ENCODE results near the gene TDG. TPM values are rescaled to one million over a fixed set of nuclear protein-coding genes. Genes with fewer than 3 reads are reported as not detected.

Gene TDG
- 11.2 TPM for total RNA-seq
- long read RNA-seq, transcript TDG-202 (10 exons, 3,251 nt): major isoform, 9 of 17 reads
- long read RNA-seq, partial matches to known transcripts: 2 of 17 reads
- long read RNA-seq, other reads (novel, unspliced or antisense): 3 of 17 reads

DNA sequence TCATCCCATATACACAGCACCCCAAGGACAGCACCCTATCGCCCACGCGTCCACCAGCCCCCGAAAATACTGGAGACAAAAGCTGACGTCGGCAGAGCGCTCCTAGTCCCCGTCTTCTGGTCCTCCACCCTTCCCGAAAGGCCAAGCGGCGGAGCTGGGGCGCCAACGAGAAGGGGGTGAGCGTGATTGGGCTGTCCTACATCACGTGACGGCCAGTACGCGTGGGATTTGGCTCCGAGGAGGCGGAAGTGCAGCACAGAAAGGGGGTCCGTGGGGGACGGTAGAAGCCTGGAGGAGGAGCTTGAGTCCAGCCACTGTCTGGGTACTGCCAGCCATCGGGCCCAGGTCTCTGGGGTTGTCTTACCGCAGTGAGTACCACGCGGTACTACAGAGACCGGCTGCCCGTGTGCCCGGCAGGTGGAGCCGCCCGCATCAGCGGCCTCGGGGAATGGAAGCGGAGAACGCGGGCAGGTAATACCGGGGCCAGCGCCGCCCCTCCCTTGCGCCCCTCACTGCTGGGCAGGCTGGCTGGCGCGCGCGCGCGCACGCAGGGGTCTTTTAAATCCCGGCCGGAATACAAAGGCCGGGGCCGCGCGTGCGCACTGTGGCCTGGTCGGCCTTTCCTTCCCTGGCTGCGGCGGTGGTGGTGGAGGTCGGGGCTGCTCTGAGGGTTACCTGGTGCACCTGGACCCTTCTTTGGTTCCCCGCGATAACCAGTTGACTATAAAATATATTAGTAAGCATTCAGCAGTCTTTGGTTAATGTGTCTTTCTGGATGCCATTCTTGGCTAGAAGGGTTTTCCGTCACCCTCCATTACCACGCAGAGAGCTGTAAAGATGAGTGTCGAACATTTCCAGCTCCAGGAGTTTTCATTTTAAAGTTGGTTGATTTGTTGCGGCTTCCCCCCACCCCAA lies at the start of gene TDG:
TDG (plus strand) TSS at position 283 of the 915 bp plus-strand sequence; CDS start at position 449, 166 bp downstream.
- intact Hi-C loops (cut with micrococcal nuclease): no loop called here
- ATAC-seq (peak; percentile 98), DNase-seq (peak; percentile 97)

DNA sequence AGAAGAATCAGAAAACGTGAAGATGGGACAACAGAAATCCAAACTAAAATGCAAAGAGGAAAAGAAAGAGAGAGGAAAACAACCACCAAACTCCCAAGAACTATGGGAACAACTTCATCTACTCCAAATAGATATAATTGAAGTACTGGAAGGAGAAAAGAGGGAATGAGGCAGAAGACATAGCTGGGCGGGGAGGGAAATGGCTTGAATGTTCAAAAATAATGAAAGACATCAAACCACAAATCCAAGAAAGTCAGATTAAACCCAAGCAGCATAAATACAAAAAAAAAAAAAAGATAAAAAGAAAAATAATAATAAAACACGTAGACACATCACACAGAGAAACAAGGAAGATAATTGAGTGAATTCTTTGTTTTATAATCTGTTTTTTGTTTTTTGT lies 47.8 kb upstream of the TDG start:
- ATAC-seq: no peak
- intact Hi-C loops (cut with micrococcal nuclease): no loop called here
- DNase-seq: no peak

DNA sequence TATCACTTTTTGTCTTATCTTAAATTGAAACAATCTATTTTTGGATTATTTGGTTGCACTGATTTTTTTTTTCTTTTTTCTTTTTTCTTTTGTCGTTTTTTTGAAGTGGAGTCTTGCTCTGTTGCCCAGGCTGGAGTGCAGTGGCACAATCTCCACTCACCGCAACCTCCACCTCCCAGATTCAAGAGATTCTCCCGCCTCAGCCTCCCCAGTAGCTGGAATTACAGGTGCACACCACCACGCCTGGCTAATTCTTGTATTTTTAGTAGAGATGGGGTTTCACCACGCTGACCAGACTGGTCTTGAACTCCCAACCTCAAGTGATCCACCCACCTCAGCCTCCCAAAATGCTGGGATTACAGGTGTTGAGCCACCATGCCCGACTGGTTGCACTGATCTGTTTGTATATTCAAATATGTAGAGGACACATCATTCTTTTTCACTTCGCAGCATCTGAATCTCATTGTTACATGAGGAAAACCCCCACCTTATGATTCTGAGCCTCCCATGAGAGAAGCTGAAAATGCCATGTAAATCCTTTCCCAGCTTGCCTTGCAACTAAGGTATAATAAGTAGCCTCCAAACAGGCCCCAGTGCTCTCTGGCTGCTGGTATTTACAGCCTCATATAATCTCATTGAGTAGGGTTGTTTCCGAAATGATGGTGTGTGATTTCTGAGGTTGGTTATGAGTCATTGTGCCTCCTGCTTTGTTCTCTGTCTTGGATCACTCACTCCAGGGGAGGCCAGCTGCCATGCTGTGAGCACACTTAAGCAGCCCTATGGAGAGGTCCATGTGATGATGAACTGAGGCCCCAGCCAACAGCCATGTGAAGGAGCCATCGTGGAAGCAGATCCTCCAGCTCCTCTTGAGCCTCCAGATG lies 40.7 kb upstream of the TDG start:
- intact Hi-C loops (cut with micrococcal nuclease): no loop called here
- ATAC-seq (no peak), DNase-seq (no peak)

DNA sequence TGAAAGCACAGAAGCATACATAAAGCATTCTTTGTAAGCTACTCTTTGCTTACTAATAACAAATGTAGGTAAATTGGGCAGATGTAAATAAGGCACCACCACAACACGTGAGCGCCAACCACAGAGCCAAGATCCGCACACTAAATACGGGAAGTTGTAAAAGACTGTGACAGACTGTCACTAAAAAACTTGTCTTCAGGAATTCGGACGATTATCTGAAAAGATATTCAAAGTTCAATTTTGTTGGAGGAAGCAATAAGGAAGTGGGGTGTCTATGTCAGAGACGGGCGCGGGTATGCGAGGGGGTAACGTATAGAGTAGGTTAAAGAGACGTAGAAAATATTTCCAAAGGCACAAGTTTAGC lies 37.0 kb upstream of the TDG start:
- ATAC-seq (no peak), DNase-seq (peak; percentile 36)
- intact Hi-C loops (cut with micrococcal nuclease): no loop called here

DNA sequence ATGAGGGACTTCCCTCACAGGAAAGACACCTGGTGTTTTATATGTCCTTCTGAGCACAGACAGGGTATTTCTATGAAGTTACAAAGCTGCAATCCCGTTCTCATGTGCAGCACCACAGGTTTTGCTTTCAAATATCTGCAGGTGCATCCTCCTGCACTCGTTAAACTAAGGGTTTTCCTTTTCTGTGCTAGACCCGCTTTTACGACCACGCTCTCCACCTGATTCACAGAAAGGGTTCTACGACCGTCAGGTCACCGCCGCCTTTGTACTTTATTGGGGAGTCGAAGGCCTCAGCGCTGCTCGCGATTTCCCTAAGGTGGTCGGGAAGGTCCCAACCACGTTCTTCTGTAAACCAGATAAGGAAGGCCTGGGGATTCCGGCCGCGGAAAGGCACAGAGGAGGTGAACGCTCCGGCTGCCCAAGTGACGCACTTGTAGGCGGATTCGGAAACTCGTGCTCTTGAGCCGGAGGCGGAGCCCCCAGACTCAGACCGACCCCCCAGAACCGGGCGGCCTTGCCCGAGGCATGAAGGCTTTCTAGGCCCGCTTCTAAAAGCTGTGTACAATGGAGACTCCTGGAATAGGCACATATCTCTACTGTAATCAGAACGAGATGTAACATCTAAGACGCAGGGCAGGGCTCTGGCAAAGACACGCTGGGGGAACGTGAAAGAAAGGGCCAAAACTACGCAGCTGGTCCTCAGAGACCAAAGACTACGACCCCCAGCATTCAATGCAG lies 36.5 kb upstream of the TDG start:
- ATAC-seq (peak; percentile 69), DNase-seq (peak; percentile 88)
- intact Hi-C loops (cut with micrococcal nuclease): no loop called here

DNA sequence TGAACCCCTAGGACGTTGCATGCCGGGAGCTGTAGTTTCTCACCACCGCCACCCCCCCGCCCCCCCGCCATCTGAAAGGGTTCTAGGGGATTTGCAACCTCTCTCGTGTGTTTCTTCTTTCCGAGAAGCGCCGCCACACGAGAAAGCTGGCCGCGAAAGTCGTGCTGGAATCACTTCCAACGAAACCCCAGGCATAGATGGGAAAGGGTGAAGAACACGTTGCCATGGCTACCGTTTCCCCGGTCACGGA lies 36.0 kb upstream of the TDG start:
- ATAC-seq (no peak), DNase-seq (no peak)
- intact Hi-C loops (cut with micrococcal nuclease): no loop called here

DNA sequence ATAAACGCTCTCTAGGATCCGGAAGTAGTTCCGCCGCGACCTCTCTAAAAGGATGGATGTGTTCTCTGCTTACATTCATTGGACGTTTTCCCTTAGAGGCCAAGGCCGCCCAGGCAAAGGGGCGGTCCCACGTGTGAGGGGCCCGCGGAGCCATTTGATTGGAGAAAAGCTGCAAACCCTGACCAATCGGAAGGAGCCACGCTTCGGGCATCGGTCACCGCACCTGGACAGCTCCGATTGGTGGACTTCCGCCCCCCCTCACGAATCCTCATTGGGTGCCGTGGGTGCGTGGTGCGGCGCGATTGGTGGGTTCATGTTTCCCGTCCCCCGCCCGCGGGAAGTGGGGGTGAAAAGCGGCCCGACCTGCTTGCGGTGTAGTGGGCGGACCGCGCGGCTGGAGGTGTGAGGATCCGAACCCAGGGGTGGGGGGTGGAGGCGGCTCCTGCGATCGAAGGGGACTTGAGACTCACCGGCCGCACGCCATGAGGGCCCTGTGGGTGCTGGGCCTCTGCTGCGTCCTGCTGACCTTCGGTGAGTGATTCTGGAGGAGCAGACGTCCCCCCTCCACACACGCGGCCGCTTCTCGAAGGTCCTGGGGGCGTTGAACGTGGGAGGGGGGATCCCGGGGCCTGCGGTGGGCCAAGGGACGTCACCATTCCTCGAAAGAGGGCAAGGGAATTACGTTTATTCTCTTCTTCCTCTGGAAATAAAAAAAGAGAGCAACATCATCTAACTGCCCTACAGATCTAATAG lies 35.5 kb upstream of the TDG start, which contains the start of gene HSP90B1:
HSP90B1 (plus strand) TSS at position 377 of the 753 bp plus-strand sequence; CDS start at position 483, 106 bp downstream.
- peak; percentile 99 for DNase-seq
- intact Hi-C loops (cut with micrococcal nuclease): no loop called here
- ATAC-seq: peak; percentile 91

DNA sequence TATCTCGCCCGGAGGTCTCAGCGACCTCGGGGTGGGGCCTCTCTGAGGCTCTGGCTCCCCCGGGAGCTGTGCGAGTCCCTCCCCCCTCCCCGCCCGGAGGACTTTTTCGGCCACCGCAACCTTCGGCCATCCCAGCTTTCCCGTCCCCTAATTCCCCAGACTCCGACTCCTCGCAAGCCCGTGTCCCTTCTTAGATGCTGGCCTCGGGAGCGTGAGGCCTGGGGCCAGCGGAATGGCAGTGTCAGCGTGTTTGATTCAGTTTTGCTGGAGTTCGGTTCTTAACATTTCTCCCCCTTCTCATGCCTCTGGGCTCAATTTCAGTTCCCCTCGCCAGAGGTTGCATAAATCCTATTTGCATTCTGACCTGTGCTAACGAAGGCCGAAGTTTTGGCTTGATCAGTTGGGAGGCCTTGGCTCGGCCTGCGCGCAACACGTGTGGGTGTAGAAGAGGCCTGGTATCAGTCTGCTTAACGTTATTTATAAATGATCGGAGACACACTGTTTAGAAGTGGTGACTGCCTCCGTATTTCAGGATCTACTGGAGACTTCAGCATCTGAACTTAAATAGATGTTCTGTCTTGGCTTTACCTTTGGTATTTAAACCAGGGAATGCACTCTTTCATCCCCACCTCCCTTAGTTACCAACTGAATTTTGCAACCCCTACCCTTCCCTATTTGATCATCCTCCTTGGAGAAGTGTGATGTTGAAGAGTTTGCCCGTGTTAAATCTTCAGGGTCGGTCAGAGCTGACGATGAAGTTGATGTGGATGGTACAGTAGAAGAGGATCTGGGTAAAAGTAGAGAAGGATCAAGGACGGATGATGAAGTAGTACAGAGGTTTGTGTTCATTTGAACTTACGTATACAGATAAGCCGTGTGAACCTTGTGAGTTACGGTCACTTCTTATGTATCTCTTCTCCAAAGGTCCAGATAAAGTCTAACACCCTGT lies 34.6 kb upstream of the TDG start:
- intact Hi-C loops (cut with micrococcal nuclease): no loop called here

DNA sequence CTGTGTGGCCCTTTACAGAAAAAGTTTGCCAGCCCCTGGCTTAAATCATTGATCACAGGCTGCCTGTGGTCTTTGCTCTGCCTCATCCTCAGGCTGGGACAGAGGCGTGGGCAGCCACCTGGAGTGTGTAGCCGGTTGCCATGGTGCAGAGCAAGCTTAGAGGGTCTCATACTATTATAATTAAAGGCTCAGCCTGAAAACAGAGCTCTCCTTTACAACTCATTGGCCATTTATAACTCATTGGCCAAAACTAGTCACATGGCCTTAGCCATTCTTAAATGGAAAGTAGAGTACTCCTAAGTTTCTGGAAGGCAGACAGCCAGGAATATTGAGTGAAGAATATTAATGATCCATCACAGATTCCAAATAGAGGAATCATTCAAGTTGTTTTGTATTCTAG lies 32.4 kb upstream of the TDG start:
- intact Hi-C loops (cut with micrococcal nuclease): no loop called here
- DNase-seq (no peak), ATAC-seq (no peak)

More for the DNA sequence above, 34.6 kb upstream of the TDG start:
- ATAC-seq: peak; percentile 34
- DNase-seq: peak; percentile 60

DNA sequence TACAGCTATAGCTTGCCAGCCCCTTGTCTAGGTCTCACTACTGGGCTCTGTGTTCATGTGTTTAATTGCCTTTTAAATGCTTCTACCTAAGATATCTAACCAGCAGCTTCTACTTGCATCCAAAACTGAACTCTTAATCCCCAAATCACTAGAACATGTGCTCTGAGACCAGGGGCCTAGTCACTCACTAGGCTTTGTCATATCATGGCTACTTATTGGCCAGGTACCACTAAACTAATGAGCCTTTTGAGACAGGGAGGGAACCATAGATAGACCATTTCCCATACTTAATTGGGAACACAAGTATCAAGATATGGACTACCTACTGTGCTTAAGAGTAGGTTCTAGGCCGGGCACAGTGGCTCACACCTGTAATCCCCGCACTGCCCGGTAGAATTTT lies 29.0 kb upstream of the TDG start:
- intact Hi-C loops (cut with micrococcal nuclease): no loop called here

DNA sequence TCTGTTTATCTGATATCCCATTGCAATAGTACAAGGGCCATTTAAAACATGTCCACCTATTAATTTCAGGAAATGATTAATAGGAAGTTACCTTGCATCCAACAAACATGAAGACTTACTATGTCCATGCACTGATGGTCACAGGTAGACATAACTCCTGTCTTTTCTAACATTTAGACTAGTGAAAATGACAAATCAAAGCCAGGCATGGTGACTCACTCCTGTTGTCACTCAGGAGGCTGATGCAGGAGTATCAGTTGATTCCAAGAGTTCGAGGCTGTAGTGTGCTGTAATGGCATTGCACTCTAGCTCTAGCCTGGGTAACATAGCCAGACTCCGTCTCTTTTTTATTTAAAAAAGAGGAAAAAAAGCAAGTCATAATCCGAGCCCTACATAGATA lies 20.7 kb upstream of the TDG start:
- no peak for ATAC-seq
- intact Hi-C loops (cut with micrococcal nuclease): no loop called here
- no peak for DNase-seq

More for the DNA sequence above, 29.0 kb upstream of the TDG start:
- ATAC-seq (no peak), DNase-seq (no peak)

DNA sequence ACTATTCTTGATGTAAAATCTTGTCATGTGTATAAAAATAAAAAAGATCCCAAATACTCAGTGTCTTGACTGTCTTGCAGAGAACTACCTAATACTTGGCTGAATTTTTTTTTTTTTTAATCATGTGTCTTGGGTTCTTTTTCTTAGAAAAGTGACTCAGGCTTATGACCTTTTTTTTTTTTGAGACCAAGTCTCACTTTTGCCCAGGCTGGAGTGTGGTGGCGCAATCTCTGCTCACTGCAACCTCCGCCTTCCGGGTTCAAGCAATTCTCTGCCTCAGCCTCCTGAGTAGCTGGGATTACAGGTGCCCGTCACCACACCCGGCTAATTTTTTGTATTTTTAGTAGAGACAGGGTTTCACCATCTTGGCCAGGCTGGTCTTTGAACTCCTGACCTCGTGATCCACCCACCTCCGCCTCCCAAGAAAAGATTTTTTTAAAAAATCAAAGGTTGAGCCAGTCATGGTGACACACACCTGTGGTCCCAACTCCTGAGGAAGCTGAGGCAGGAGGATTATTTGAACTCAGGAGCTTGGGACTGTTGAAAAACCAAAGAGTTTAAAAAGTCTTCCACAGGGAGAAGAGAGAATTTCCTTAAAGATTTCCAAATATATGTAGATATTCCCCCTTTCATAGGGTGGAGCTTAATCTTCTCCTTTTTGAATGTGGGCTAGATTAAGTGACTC lies 17.7 kb upstream of the TDG start:
- ATAC-seq: no peak
- no peak for DNase-seq
- intact Hi-C loops (cut with micrococcal nuclease): no loop called here

DNA sequence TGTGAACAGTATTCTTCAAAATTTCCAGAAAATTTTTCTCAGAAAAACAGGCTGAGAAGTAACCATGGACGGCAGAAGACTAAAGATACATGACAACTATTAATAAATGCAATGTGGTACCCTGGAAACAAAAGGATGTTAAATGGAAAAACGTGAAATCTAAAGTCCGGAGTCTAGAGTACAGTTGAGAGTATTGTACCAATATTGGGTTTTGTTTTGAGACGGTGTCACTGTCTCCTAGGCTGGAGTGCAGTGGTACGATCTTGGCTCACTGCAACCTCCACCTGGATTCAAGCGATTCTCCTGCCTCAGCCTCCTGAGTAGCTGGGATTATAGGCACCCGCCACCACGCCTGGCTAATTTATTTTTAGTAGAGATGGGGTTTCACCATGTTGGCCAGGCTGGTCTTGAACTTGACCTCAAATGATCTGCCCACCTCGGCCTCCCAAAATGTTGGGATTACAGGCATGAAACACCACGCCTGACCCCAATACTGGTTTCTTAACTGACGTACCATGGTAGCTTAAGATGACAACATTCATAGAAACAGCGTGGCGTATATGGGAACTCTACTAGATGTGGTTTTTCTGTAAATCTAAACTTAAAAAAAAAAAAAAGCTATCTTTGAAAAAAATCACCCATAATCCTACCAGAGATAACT lies 16.8 kb upstream of the TDG start:
- intact Hi-C loops (cut with micrococcal nuclease): no loop called here
- DNase-seq (no peak), ATAC-seq (no peak)

DNA sequence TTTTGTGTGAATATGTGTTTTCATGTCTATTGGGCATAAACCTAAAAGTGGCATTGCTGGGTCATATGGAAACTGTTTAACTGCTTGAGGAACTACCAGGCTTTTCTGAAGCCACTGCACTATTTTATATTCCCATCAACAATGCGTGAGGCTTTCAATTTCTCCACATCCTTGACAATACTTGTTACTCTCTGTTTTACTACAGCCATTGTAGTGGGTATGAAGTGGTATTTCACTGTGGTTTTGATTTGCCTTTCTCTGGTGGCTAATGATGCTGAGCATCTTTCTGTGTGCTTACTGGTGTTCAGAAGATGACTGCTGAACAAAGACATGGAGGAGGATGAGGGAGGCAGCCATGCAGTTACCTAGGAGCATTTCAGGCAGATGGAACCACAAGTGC lies 13.2 kb upstream of the TDG start:
- DNase-seq (no peak), ATAC-seq (no peak)
- intact Hi-C loops (cut with micrococcal nuclease): no loop called here

DNA sequence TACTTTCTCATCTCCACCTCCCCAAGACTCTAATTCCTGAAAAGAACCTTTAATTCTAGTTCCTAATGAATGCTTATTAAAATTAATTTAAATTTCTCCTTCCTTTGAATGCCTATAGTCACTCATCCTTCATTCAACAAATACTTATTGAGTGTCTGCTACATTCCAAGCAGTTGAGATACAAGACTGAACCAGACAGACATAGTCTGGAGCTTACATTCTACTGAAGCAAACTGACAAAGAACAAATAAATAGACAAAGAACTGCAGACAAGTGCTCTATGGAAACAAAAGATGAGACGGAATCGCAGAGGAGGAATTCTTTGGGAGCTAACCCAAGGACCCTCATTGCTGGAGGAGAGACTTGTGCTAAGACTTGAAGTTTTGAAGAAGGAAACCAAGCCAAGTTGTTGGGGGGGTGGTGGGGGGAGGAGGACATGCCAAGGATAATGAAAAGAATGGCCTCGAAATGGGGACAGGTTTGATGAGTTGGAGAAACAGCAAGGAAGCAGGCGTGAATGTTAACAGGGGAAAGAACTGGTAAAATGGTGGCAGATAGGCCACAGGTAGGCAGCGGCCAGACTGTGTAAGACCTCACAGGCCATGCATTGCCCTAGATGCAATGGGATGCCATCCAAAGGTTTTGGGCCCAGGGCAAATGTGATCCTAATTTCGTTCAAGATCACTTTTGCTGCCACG lies 9.7 kb upstream of the TDG start:
- intact Hi-C loops (cut with micrococcal nuclease): no loop called here
- peak; percentile 5 for ATAC-seq
- no peak for DNase-seq

DNA sequence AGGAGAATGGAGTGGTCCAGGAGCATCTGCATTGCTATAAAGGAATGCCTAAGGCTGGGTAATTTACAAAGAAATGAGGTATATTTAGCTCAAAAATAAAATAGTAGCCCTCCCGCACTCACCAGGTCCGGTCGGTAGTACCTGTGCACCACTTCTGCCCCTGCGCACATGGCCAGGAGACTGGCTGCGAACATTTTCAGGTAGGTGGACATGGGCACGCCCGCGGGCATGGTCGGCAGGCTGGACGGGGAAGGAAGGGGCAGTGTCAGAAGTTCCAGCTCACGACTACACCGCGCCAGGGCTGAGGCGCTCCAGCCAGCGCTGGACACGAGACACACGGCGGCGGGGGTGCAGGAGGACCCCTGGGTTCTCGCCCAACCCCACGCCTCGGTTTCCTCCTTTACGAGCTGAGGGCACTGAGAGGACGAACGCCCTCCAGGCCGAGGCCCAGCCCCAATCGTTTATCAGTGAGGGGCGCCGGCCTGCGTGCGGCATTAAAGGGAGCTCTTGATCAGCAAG lies 9.1 kb upstream of the TDG start:
- intact Hi-C loops (cut with micrococcal nuclease): no loop called here
- peak; percentile 57 for ATAC-seq

More for the DNA sequence above, 9.1 kb upstream of the TDG start:
- DNase-seq: no peak

Data from left ventricle myocardium superior (tissue), 1 donor.